ENCODE measurements around the gene BPIFB2.

- TF ChIP-seq CTCF (conservative IDR thresholded peaks at IDR 0.05) (no peak), ZFX (IDR thresholded peaks at IDR 0.05) (no peak)
Observed at GRCh38 chr20:33033381-33033780, 25.9 kb downstream of the BPIFB2 start.

Data from C4-2B (cell line).